HG02763 (cell line): ENCODE data around the gene PRAMEF1.
"Not testable (repeated sequence)": the region's sequence is repeated elsewhere in the genome, so short reads cannot be mapped to it uniquely, and the experiment has no call there.

Source experiments
- ATAC-seq: cut with Tn5 transposase; IDR thresholded peaks from one replicate; pipeline ENCODE4 v1.9.1; 2021; ENCODE audit warnings: mild to moderate bottlenecking, moderate library complexity; ENCODE audit not compliant: unreplicated experiment

The PRAMEF1 gene

GRCh38 chr1:12791097-12791496 is at the start of gene PRAMEF1:
Gene PRAMEF1 (plus strand): TSS chr1:12791397. CDS start chr1:12793228, 1,831 bp downstream.
- ATAC-seq, result not testable (repeated sequence)

DNA sequence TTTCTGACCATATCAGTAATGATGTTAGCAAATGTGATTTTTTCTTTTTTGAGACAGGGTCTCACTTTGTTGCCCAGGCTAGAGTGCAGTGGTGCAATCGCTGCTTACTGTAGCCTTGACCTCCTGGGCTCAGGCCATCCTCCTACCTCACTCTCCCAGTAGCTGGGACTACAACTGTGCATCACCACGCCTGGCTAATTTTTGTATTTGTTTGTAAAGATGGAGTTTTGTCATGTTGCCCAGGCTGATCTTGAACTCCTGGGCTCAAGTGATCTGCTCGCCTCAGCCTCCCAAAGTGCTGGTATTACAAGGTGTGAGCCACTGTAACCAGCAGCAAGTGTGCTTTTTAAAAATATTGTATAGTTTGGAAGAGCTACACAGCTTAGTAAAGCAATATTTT is 49.3 kb upstream of the PRAMEF1 start:
- no peak for ATAC-seq

DNA sequence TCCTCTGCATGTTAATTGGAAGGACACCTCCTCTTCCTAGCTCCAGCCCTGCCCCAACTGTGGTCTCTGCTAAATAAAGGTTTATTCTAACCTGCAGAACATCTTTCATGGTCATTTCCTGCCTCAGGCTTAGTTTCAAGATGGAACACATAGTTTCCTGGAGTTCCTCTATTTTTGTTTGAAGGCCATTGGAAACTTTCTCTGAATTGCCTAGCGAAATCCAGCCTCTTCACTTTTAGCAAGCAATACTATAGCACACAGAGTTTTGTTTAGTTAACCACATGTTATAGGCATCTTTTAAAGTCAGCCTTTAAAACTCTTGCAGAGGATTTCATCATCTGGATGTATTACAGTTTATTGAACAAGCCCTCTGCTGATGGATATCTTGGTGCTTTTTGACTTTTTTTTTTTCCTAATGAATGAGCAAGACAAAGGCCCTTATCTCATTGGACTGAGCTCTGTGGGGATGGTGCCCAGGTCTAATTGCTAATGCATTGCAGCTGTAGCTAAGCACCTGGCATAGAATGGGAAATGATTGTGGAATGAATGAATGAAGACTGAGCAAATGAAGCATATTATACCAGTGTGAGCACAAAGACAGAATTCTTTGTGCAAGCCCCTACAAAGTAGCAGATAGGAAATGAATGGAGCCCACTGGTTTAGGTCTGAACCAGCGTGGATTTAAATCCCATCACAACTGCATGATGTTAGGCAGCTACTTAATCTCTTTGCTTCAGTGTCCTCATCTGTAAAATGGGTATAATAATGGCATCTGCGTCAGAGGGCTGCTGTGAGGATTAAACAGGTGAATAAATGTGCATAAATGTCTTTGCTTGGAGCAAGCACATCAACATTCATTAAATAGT is 45.8 kb upstream of the PRAMEF1 start:
- ATAC-seq, result no peak

- no peak for ATAC-seq
These were observed 45.2 kb upstream of the PRAMEF1 start, which contains the start of gene CFAP107 for GRCh38 chr1:12745992-12746323. Gene CFAP107 (plus strand): TSS chr1:12746200. CDS start chr1:12746431, 231 bp downstream.

DNA sequence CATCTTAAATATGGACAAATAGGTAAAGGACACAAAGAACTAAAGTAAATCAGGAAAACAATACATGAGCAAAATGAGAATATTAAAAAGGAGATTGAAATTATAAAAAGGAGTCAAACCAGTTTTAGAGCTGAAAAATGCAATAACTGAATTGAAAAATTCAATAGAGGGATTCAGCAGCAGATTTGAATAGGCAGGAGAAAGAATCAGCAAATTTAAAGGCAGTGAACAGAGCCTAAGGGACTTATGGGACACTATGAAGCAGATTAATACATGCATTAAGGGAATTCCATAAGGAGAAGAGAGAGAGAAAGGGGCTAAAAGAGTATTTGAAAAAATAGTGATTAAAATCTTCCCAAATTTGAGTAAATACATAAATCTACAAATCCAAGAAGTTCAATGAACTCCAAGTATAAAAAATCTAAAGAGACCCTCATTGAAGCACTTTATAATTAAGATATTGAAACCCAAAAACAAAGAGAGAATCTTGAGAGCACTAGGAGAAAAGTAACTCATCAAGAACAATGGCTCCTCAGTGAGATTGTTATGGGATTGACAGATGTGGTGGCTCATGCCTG is 42.3 kb upstream of the PRAMEF1 start:
- ATAC-seq, result no peak

DNA sequence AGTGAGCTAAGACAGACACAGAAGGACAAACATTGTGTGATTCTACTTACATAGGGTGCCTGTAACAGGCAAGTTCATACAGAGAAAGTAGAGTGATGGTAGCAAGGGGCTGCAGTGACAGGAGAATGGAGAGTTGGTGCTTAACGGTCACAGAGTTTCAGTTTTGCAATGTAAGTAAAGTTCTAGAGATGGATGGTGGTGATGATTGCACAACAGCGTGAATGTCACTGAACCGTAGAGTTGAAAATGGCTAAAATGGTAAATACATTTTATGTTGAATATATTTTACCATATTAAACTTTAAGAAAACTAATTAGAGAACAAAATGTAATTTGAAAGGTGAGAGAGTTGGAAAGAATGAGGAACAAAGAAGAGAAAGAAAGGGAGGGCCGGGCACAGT is 36.5 kb upstream of the PRAMEF1 start:
- ATAC-seq, result no peak

- no peak for ATAC-seq
These were observed 34.9 kb upstream of the PRAMEF1 start for GRCh38 chr1:12756273-12756672.

DNA sequence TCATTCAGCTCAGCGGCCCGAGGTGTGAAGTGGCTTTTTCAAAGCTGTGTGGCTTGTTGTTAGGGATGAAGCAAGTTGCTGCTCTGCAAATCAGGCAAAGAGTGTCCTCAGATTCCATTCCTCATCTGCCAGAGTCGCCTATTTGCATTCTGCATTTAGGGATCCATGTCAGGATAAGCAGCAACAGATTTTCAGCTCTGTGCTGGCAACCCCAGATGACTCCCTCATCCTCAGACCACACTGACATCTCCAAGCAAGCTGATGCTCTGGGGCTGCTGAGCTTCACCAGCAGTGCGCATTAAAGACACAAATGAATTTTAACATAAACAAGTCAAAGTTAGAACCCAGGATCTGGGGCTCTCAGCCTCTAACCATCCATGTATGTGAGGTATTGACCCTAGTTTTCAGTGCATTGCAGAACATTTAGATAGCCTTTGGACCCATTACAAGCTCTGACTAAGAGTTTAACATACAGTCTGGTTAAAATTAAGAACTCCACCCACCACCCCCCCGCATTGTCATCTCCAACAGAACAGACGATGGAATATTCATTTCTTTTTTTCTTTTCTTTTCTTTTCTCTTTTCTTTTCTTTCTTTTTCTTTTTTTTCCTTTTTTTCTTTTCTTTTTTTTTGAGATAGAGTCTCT is 34.3 kb upstream of the PRAMEF1 start:
- no peak for ATAC-seq

DNA sequence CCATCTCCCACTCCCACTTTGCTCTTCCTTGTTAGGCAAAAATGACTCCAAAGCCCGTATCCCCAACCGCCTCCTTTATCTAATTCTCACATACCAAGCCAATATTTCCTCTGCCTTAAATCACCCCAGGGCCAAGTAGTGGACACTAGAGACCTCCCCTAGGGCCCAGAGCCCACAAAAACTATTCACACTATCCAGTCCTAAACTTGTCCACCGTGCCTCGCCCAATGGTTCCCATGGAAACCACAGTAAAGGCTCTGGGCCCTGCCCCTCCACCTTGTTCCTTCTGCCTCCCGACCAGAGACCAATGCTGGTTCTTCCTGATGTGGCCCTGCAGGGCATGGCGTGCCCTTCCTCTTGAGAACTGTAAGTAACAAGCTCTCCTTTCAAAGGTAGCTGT is 33.4 kb upstream of the PRAMEF1 start:
- no peak for ATAC-seq

GRCh38 chr1:12760256-12760795 is 30.9 kb upstream of the PRAMEF1 start:
- no peak for ATAC-seq

- ATAC-seq, result no peak
These were observed 29.4 kb upstream of the PRAMEF1 start for GRCh38 chr1:12761781-12762180.

GRCh38 chr1:12762766-12763165 is 28.4 kb upstream of the PRAMEF1 start:
- ATAC-seq, result no peak

- ATAC-seq, result no peak
These were observed 27.7 kb upstream of the PRAMEF1 start for GRCh38 chr1:12763479-12763878.

GRCh38 chr1:12764016-12764415 is 27.2 kb upstream of the PRAMEF1 start:
- ATAC-seq, result no peak

DNA sequence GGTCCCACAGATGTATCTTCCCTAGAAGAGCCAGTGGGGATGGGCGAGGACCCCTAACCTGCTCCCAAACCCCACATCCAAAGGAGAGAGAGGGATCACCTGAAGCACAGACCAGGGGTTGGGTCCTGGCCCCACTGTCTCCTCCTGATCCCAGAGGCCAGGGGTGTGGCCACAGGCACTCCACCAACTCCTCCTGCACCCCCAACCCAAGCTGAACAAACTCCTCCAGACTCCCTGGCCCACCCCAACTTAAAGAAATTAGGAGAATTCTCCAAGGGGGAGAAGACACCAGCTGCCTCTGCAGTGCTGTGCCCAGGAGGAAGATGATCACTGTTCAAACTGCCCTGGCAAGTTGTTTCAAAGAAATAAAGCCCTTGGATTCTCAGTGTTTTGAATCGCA is 22.2 kb upstream of the PRAMEF1 start:
- ATAC-seq, result no peak

DNA sequence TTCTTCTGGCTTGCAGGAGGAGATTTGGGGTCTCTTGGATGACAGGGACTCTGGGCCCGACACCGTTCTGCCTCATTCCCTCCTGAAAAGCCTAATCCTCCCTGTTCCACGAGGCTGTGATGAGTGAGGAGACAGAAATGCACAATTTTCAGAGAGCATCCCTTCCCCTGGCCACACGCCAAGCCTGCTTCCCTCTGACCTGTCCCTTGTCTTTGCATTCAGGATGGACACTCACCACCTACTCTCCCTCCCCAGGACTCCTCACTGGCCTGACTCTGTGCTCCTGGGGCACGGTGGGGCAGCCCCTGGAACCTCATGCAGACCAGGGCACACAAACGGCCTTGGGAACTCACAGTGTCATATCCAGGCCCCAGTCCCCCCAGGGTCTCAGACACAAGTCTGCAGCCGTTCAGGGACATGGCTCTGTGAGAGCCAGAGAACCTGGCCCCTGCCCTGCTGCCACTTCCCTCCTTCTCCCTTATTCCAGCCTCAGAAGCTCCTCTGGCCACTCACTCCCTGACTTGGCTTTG is 21.2 kb upstream of the PRAMEF1 start:
- no peak for ATAC-seq

DNA sequence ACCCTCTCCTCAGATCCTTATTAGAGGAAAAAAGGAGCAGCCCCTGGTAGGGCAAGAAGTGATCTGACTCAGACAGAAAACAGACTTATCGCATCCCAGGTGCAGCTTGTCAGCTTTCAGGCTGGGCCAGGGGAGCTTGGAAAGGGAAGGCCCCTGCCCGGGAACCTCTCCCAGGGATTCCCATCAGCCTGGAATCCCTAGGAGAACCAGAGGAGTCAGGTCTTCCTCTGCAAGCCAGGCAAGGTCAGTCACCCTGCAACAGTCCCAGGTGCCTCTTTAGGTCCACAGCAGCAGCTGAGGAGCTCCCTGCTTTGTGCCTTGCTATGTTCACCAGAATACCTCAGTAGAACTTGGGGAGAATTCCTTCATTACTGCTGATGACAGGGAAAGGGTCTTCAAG is 20.6 kb upstream of the PRAMEF1 start:
- ATAC-seq, result no peak

DNA sequence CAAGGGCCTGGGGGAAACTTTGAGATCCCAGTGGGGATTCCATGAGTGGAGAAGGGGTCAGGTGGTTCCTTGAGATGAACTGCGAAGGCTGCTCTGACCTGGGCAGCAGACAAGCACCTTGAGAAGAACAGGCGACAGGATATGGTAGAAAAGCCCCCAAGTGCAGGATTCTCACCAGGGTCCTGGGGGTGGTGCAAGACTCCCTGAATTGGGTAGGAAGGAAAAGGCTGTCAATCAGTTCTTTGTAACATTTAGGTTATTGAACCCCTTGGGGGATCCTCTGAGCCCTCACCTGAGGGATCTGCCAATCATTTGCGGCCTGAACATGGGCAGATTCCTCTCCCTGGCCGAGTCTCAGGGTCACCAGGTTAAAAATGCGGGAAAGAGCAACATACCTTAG is 20.0 kb upstream of the PRAMEF1 start:
- no peak for ATAC-seq

GRCh38 chr1:12772520-12772919 is 18.7 kb upstream of the PRAMEF1 start:
- no peak for ATAC-seq

DNA sequence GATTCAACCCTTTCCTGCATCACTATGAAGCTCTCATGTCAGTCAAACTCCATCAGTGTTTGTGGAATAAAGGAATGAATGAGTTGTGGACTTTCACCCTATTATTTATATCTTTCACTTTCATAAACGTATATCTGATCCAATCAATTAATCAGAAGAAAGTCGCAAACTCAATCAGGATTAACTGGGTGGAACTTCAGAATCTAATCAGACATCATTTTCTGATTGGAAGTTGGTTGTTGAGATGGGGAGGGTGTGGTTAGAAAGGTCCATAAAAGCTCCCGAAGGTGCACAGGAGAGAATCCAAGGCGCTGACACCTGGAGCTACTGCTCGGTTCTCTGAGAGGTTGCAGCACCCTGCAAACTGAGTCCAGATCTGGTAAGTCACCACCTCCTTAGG is 17.8 kb upstream of the PRAMEF1 start, which contains the start of gene PRAMEF12:
PRAMEF12 (plus strand) TSS at position 301 of the 400 bp plus-strand sequence. CDS start 1,130 bp downstream, outside the sequence.
- ATAC-seq, result no peak

DNA sequence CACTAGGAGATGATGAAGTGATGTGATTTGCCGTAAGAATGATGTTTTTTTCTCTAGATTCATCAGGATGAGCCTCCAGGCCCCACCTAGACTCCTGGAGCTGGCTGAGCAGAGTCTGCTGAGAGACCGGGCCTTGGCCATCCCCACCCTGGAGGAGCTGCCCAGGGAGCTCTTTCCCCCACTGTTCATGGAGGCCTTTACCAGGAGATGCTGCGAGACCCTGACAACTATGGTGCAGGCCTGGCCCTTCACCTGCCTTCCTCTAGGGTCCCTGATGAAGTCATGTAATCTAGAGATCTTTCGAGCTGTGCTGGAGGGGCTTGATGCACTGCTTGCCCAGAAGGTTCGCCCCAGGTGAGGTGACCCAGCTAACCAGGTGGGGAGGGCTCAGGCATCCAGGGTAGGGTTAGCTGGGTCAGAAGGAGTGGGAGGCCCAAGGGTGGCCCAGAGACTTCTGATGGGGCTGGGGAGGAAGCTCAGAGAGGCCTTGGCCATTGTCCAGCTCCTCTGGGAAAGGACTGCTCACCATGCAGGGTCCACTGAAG is 16.3 kb upstream of the PRAMEF1 start:
- no peak for ATAC-seq
